GM23248 (cell line): ENCODE data around the gene CALD1.

Experiments
- EZH2 ChIP-seq: fragments of 200-600 bp; sonication (generic); IDR thresholded peaks from 2 replicates; pipeline ENCODE4 v1.6.1; 2018; ENCODE audit warnings: antibody characterized with exemption, mild to moderate bottlenecking; ENCODE audit not compliant: insufficient read depth, poor library complexity, severe bottlenecking
- EZH2phosphoT487 ChIP-seq: fragments of 200-600 bp; sonication (generic); IDR thresholded peaks from 2 replicates; pipeline ENCODE4 v1.6.1; 2018; ENCODE audit warnings: antibody characterized with exemption, moderate library complexity, mild to moderate bottlenecking, low read depth; ENCODE audit not compliant: insufficient read depth

GRCh38 chr7:134739362-134739761 is 40.1 kb upstream of the CALD1 start:
- TF ChIP-seq EZH2 = no peak
- TF ChIP-seq EZH2phosphoT487 = no peak
